Mucosa of descending colon (tissue), 3 donors: Measurements from ENCODE around the gene ARHGAP18. TPM values are rescaled to one million over a fixed set of nuclear protein-coding genes. Genes with fewer than 3 reads are reported as not detected.

Experiments used
- ATAC-seq: fragments of 200-7000 bp; cut with Tn5 transposase; one replicate; pipeline ENCODE4 v1.9.1; 2020; ENCODE audit warnings: mild to moderate bottlenecking, moderate library complexity
- DNase-seq, 3 donors: peaks; one replicate each; pipeline ENCODE4 v3.0.0-alpha.2; 2020
- H3K36me3 ChIP-seq: fragments of 200-600 bp; one replicate; pipeline ENCODE4 v1.8.0; 2021; ENCODE audit warnings: low read depth, mild to moderate bottlenecking
- H3K4me1 ChIP-seq: fragments of 200-600 bp; one replicate; pipeline ENCODE4 v1.8.0; 2021; ENCODE audit warnings: low read depth, mild to moderate bottlenecking
- H3K4me3 ChIP-seq: fragments of 200-600 bp; one replicate; pipeline ENCODE4 v1.8.0; 2021; ENCODE audit warnings: mild to moderate bottlenecking
- H3K9me3 ChIP-seq: fragments of 200-600 bp; one replicate; pipeline ENCODE4 v1.8.0; 2021; ENCODE audit warnings: mild to moderate bottlenecking
- intact Hi-C, 2 donors: fragments of 100-400 bp; cut with DNase I in 1 of 2; cut with micrococcal nuclease in 1 of 2; formaldehyde crosslinking; loops; one replicate each; pipeline versions ENCODE4 v1.11.0 to v1.11.1; 2022; cut with DNase I, micrococcal nuclease
- total RNA-seq, 3 donors: library from RNA; stranded (reverse); fragmentation: NEBNext Ultra II Directional in 2 of 3; extraction: Animal tissue kit (Norgen Biotek cat#: 25700) in 2 of 3; gene quantifications; one replicate each; pipeline versions ENCODE4 v1.2.1 to v1.2.4, GENCODE V29; 2021 to 2023
- TF ChIP-seq, protein P1 (sequence below): fragments of 200-600 bp; IDR thresholded peaks from one replicate; pipeline ENCODE4 v1.8.0; 2022; ENCODE audit warnings: antibody characterized with exemption, mild to moderate bottlenecking
- donor health status: DM: no; HTN: no; CAD: no; lungs with moderate emphysema.
- donor health status: DM: no; HTN: no; CAD: no.
- donor health status: DM: no; HTN: yes; CAD: no.

ARHGAP18 gene
- total RNA-seq, 3 donors from 2014 or later, result 17.6 to 24.3 (median 20.1) TPM

DNA sequence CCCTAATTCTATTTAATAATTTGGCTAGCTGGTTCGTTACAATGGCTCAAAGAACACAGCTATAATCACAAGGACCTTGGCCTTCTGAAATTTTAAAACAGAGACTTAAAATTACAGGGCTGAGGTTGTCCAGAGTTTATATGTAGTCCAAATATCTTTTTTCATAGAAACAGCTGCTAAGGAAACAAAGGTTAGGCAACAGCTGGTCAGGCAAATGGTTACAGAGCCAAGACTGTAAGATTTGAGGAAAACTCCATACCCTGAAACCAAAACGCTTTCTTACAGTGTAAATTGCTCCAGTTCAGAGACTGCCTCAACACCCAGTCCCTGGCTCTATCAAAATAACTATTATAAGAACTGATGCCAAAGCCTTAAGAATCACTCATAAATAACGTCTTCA, 9.7 kb upstream of the ARHGAP18 start:
- Histone ChIP-seq H3K4me1 (no peaks in the 10 kb centered on the region), H3K4me3 (no peak overlapping the region), H3K36me3 (no peaks in the 10 kb centered on the region), H3K9me3 (no peaks in the 10 kb centered on the region)
- ATAC-seq, result no peak
- DNase-seq, result no peak
- intact Hi-C loops, result loop anchor here in 1 of 2 donors (10.0 kb wide), 1 partner anchor 125 kb away; no protein-coding TSS in a partner anchor
- TF ChIP-seq, protein P1, sequence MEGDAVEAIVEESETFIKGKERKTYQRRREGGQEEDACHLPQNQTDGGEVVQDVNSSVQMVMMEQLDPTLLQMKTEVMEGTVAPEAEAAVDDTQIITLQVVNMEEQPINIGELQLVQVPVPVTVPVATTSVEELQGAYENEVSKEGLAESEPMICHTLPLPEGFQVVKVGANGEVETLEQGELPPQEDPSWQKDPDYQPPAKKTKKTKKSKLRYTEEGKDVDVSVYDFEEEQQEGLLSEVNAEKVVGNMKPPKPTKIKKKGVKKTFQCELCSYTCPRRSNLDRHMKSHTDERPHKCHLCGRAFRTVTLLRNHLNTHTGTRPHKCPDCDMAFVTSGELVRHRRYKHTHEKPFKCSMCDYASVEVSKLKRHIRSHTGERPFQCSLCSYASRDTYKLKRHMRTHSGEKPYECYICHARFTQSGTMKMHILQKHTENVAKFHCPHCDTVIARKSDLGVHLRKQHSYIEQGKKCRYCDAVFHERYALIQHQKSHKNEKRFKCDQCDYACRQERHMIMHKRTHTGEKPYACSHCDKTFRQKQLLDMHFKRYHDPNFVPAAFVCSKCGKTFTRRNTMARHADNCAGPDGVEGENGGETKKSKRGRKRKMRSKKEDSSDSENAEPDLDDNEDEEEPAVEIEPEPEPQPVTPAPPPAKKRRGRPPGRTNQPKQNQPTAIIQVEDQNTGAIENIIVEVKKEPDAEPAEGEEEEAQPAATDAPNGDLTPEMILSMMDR, result no peak

DNA sequence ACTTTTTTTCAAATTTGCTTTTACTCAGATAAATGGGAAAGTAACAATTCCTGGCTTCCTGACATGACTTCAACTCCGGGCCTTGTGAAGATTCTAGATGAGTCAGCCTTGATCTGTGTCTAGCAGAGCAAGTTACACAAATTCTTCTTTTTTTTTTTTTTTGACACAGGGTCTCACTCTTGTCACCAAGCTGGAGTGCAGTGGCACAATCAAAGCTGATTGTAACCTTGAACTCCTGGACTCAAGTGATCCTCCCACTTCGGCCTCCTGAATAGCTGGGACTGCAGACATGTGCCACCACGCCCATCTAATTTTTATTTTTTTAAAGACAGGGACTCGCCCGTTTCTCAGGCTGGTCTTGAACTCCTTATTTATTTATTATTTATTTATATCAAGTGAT, 7.3 kb upstream of the ARHGAP18 start:
- H3K9me3 ChIP-seq, result no peaks in the 10 kb centered on the region
- H3K36me3 ChIP-seq, result no peaks in the 10 kb centered on the region
- no peak for ATAC-seq
- intact Hi-C loops, result no loop called here
- H3K4me3 ChIP-seq, result no peak overlapping the region
- TF ChIP-seq, protein P1, result no peak
- H3K4me1 ChIP-seq, result no peaks in the 10 kb centered on the region
- DNase-seq, result no peak

DNA sequence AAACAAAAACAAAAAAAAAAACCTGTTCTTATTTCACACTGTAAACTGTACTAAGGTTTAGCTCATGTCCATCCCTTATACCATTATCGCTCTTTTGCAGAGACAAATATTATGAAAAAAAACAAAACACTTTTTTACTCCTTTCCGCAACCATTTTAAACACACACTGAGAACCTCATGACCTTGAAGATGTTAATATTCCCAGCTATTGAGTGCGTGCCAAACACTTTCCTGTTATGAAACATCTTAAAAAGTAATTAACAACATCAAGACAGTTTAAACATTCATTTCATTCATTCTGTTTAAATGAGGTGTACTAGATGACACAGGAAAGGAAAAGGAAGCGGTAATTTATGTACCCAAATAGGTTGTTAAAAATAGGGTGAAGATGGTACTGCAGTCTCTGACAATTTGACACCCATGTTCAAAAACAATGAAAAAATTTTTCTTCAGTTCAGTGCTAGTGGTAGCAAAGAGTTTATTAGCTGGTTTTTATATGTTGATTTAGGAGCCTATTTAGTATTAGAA, 3.9 kb upstream of the ARHGAP18 start:
- DNase-seq (no peak), ATAC-seq (no peak)
- peaks cover under 1% of the 10 kb centered on the region for H3K4me1 ChIP-seq
- no peaks in the 10 kb centered on the region for H3K36me3 ChIP-seq
- no peaks in the 10 kb centered on the region for H3K9me3 ChIP-seq
- no peak overlapping the region for H3K4me3 ChIP-seq
- intact Hi-C loops, result no loop called here
- TF ChIP-seq, protein P1, result no peak

DNA sequence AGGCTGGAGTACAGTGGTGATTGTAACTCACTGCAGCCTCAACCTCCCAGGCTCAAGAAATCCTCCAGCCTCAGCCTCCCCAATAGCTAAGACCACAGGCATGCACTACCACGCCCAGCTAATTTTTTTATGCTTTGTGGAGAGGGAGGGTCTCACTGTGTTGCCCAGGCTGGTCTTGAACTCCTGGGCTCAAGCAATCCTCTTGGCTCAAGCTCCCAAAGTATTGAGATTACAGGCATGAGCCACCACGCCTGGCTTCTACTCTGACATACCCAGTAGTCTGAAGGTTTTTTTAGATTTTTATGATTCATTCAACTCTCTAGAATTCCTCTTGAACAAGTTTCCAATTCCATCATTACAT, 1.3 kb upstream of the ARHGAP18 start:
- intact Hi-C loops, result no loop called here
- peaks cover 17% of the 10 kb centered on the region for H3K4me1 ChIP-seq
- H3K9me3 ChIP-seq, result no peaks in the 10 kb centered on the region
- ATAC-seq (no peak), DNase-seq (no peak)
- TF ChIP-seq, protein P1, result no peak
- no peaks in the 10 kb centered on the region for H3K36me3 ChIP-seq
- H3K4me3 ChIP-seq, result no peak overlapping the region

DNA sequence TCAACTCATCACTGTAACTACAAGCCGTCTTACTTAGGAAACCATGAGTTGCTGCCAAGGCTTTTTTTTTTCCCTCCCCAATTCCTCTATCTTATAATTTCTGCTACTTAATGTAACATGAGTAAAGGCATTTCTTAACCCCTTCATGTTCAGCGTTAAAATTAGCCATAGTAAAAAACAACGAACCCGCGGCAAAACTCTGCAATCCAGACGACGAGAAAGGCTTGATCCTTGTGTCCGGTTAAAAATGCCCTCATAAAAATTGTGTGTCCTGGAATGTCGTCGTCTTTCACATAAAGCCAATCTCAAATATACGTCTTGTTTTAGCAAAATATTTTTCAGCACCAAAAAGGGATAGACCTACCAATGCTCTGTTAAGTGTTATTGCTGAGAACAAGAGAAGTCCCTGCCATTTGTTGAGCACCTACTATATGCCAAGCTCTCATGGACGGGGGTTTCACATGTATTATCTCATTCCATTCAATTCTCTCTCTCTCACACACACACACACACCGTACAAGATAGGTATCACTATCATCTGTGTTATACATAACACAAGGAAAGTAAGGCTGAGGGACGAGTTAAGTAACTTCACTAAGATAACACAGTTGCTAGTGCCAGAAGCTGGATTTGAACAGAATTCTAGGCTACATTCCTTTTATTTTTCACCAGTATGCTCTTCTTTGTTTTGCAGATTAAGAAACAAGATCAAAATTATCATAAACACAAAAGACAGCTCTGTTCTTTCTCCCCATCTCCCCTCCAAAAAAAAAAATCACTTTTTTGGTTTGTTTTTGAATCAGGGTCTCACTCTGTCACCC, 683 bp upstream of the ARHGAP18 start:
- no peaks in the 10 kb centered on the region for H3K9me3 ChIP-seq
- ATAC-seq (no peak), DNase-seq (no peak)
- H3K4me1 ChIP-seq, result peaks cover 19% of the 10 kb centered on the region
- no peaks in the 10 kb centered on the region for H3K36me3 ChIP-seq
- intact Hi-C loops, result no loop called here
- H3K4me3 ChIP-seq, result no peak overlapping the region
- TF ChIP-seq, protein P1, result no peak
